GM12892 (cell line): Measurements from ENCODE around the gene PPP1R14B.

Experiments
- POLR2A ChIP-seq: IDR thresholded peaks from 2 replicates; pipeline ENCODE4 v1.6.1; 2011; ENCODE audit warnings: low read depth, low read length, control low read depth
- POLR2AphosphoS5 ChIP-seq: IDR thresholded peaks from 2 replicates; pipeline ENCODE4 v1.6.1; 2011; ENCODE audit warnings: low read depth, low read length, control low read depth
- TAF1 ChIP-seq: IDR thresholded peaks from 2 replicates; pipeline ENCODE4 v1.6.1; 2011; ENCODE audit warnings: low read depth, mild to moderate bottlenecking, control low read depth, low read length, borderline replicate concordance

GRCh38 chr11:64263947-64264317, 17.2 kb upstream of the PPP1R14B start:
- TF ChIP-seq TAF1 (no peak), POLR2A (no peak), POLR2AphosphoS5 (no peak)
